ENCODE measurements around the gene SPINK8.

DNA sequence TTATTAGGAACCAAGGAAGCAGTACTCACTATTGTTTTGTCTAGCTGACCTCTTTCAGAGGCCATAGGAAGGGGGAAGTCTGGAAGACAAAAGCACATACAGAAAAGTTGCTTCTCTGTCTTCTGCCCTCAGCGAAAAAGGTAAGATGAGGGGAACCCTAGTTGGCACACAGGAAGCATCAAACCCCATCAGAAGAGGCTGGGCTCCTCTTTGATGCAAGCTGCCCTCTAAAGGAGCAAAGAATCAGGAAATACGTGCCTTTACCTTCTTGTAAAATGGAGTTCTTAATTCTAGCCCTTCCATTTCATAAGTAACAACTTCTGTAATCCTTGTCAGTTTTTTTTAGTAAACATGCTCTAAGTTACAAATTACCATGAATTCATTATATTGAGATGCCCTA lies 12.5 kb downstream of the SPINK8 start:
- TF ChIP-seq, protein P1, sequence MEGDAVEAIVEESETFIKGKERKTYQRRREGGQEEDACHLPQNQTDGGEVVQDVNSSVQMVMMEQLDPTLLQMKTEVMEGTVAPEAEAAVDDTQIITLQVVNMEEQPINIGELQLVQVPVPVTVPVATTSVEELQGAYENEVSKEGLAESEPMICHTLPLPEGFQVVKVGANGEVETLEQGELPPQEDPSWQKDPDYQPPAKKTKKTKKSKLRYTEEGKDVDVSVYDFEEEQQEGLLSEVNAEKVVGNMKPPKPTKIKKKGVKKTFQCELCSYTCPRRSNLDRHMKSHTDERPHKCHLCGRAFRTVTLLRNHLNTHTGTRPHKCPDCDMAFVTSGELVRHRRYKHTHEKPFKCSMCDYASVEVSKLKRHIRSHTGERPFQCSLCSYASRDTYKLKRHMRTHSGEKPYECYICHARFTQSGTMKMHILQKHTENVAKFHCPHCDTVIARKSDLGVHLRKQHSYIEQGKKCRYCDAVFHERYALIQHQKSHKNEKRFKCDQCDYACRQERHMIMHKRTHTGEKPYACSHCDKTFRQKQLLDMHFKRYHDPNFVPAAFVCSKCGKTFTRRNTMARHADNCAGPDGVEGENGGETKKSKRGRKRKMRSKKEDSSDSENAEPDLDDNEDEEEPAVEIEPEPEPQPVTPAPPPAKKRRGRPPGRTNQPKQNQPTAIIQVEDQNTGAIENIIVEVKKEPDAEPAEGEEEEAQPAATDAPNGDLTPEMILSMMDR (IDR thresholded peaks at IDR 0.05): no peak
- TF ChIP-seq POLR2A (IDR thresholded peaks at IDR 0.05): no peak
